ENCODE results near the gene FKBP14. TPM values are rescaled to one million over a fixed set of nuclear protein-coding genes. Genes with fewer than 3 reads are reported as not detected.

Gene FKBP14
- total and polyA plus RNA-seq, 2 donors from 2014 or later = 3.2 to 15.4 TPM

DNA sequence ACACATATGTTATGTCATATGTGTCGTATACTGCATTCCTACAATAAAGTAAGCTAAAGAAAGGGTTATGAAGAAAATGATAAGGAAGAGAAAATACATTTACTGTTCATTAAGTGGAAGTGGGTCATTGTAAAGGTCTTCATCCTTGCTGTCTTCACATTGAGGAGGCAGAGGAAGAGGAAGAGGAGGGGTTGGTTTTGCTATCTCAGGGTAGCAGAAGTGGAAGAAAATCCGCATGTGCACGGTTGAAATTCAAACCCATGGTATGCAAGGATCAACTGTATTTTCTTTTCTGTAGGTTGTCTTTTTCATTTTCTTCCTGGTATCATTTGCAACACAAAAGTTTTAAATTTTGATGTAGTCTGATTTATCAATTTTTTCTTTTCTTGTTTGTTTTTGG is 8.0 kb upstream of the FKBP14 start:
- Histone ChIP-seq H3K27ac (ENCODE audit: low read depth in 2 of 2, low read length in 2 of 2) (no peak overlapping the region), H3K36me3 (ENCODE audit: control insufficient read depth in 2 of 3, insufficient read depth in 3 of 3, low read length in 3 of 3) (no peaks in the 10 kb centered on the region), H3K4me3 (ENCODE audit: low read length in 3 of 3) (no peak overlapping the region), H3K9me3 (ENCODE audit: control insufficient read depth in 2 of 3, insufficient read depth in 1 of 3, low read length in 3 of 3) (no peaks in the 10 kb centered on the region), H3K9ac (ENCODE audit: low read length in 3 of 3) (no peak overlapping the region), H3K27me3 (ENCODE audit: control insufficient read depth, insufficient read depth, low read length) (no peaks in the 10 kb centered on the region), H3K4me1 (ENCODE audit: control insufficient read depth in 2 of 3, insufficient read depth in 2 of 3, low read depth in 1 of 3, low read length in 3 of 3) (peaks cover 0 to 9% (median 4%) of the 10 kb centered on the region in 3 donors)
- TF ChIP-seq, protein P1, sequence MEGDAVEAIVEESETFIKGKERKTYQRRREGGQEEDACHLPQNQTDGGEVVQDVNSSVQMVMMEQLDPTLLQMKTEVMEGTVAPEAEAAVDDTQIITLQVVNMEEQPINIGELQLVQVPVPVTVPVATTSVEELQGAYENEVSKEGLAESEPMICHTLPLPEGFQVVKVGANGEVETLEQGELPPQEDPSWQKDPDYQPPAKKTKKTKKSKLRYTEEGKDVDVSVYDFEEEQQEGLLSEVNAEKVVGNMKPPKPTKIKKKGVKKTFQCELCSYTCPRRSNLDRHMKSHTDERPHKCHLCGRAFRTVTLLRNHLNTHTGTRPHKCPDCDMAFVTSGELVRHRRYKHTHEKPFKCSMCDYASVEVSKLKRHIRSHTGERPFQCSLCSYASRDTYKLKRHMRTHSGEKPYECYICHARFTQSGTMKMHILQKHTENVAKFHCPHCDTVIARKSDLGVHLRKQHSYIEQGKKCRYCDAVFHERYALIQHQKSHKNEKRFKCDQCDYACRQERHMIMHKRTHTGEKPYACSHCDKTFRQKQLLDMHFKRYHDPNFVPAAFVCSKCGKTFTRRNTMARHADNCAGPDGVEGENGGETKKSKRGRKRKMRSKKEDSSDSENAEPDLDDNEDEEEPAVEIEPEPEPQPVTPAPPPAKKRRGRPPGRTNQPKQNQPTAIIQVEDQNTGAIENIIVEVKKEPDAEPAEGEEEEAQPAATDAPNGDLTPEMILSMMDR (IDR thresholded peaks at IDR 0.05; ENCODE audit: borderline replicate concordance, extremely low read depth, insufficient read depth) = no peak
- DNase-seq (no peak), FAIRE-seq (peak; percentile 15)
- intact Hi-C loops (cut with DNase I) = no loop called here

DNA sequence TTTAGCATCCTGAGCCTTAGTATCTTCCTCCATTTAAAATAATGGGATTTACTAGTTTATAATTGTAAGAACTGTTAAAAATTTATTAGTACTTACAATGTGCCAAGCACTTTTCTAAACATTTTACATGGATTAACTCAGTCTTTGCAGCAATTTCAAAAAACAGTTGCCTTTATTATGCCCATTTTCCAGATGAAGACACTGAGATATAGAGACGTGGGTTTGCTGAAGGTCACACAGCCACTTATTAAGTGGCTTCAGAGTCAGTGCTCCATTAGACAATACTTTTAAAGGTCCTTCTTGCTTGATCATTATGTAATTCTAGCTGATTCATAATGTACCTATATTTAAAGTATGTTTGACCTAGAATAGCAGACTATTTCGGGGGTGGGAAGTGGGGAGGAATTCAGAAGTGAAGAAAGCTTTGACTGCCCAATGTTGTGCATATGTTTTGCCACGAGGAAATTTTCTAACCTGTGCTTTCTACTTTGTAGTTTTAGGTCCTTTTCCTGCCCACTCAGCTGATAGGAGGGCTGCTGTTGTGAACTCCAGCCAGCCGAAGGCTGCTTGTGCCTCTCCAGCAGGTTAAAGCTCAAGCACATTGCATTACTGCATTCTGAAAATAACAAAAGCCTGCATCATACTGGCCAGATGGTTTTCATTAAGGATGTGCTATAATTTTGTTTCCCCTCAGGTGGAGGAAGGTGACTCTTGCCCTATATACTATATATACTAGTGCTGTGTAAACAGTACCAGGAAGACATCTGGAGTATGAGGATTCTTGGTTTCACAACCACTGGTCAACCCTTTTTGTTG is 6.0 kb upstream of the FKBP14 start:
- TF ChIP-seq, protein P1 (IDR thresholded peaks at IDR 0.05; ENCODE audit: borderline replicate concordance, extremely low read depth, insufficient read depth) = no peak
- Histone ChIP-seq H3K9ac (ENCODE audit: low read length in 3 of 3) (no peak overlapping the region), H3K27ac (ENCODE audit: low read depth in 2 of 2, low read length in 2 of 2) (no peak overlapping the region), H3K4me3 (ENCODE audit: low read length in 3 of 3) (no peak overlapping the region), H3K9me3 (ENCODE audit: control insufficient read depth in 2 of 3, insufficient read depth in 1 of 3, low read length in 3 of 3) (no peaks in the 10 kb centered on the region), H3K4me1 (ENCODE audit: control insufficient read depth in 2 of 3, insufficient read depth in 2 of 3, low read depth in 1 of 3, low read length in 3 of 3) (peaks cover 0 to 12% (median 8%) of the 10 kb centered on the region in 3 donors), H3K27me3 (ENCODE audit: control insufficient read depth, insufficient read depth, low read length) (no peaks in the 10 kb centered on the region), H3K36me3 (ENCODE audit: control insufficient read depth in 2 of 3, insufficient read depth in 3 of 3, low read length in 3 of 3) (no peaks in the 10 kb centered on the region)
- FAIRE-seq (no peak), DNase-seq (no peak)
- intact Hi-C loops (cut with DNase I) = no loop called here

DNA sequence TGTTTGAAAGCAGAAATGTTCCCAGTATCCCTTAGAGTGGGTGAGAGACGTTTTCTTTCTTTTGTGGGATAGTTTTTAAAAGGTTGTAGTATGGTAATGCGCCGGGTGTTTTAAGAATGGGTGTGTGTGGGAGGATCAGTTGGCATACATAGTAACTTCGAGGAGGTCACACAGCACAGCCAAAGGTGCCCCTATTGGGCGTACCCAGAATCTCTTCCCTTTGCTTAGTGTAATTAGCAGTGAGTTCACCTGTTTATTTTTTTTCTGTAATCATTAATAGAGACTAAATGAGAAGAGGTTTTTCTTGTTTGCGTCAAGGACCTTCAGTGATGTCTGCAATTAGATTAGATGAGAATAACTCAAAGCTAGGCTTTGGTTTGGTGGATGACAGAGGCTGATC is 3.2 kb upstream of the FKBP14 start:
- peaks cover 0 to 20% (median 9%) of the 10 kb centered on the region in 3 donors for H3K4me1 ChIP-seq (ENCODE audit: control insufficient read depth in 2 of 3, insufficient read depth in 2 of 3, low read depth in 1 of 3, low read length in 3 of 3)
- peak in 2 of 5 donors; percentile 44 to 52 for DNase-seq
- H3K9me3 ChIP-seq (ENCODE audit: control insufficient read depth in 2 of 3, insufficient read depth in 1 of 3, low read length in 3 of 3) = no peaks in the 10 kb centered on the region
- H3K27ac ChIP-seq (ENCODE audit: low read depth in 2 of 2, low read length in 2 of 2) = peak overlapping the region in 1 of 2 donors; percentile 90
- TF ChIP-seq, protein P1 (IDR thresholded peaks at IDR 0.05; ENCODE audit: borderline replicate concordance, extremely low read depth, insufficient read depth) = no peak
- peak overlapping the region in 1 of 3 donors; percentile 82 for H3K9ac ChIP-seq (ENCODE audit: low read length in 3 of 3)
- peak overlapping the region; percentile 79 to 93 (median 92) for H3K4me3 ChIP-seq (ENCODE audit: low read length in 3 of 3)
- no peaks in the 10 kb centered on the region for H3K27me3 ChIP-seq (ENCODE audit: control insufficient read depth, insufficient read depth, low read length)
- intact Hi-C loops (cut with DNase I) = no loop called here
- no peaks in the 10 kb centered on the region for H3K36me3 ChIP-seq (ENCODE audit: control insufficient read depth in 2 of 3, insufficient read depth in 3 of 3, low read length in 3 of 3)
- no peak for FAIRE-seq
